OCI-LY1 (cell line): ENCODE results near the gene MCCD1.

Source experiments
- H2AFZ ChIP-seq: fragments of 200-600 bp; sonication (generic), shearing (Covaris generic); 2 replicates; pipeline ENCODE4 v1.6.0; 2014; ENCODE audit warnings: antibody characterized with exemption, mild to moderate bottlenecking, low read length
- H3F3A ChIP-seq: fragments of 200-600 bp; sonication (generic), shearing (Covaris generic); 2 replicates; pipeline ENCODE4 v1.6.0; 2014; ENCODE audit warnings: mild to moderate bottlenecking, antibody characterized with exemption, low read length, moderate library complexity; ENCODE audit not compliant: insufficient read depth
- H3K27ac ChIP-seq: fragments of 200-600 bp; sonication (generic); 2 replicates; pipeline ENCODE4 v1.5.1; 2014; ENCODE audit warnings: low read length, mixed run types, mild to moderate bottlenecking, low read depth; ENCODE audit not compliant: poor library complexity, severe bottlenecking
- H3K27me3 ChIP-seq: fragments of 200-600 bp; sonication (generic); 2 replicates; pipeline ENCODE4 v1.6.0; 2014; ENCODE audit warnings: antibody characterized with exemption, mild to moderate bottlenecking, low read length, moderate library complexity; ENCODE audit not compliant: insufficient read depth
- H3K36me3 ChIP-seq: fragments of 200-600 bp; sonication (generic); 2 replicates; pipeline ENCODE4 v1.6.1; 2014; ENCODE audit warnings: mild to moderate bottlenecking, antibody characterized with exemption, low read length, moderate library complexity, mixed read lengths; ENCODE audit not compliant: insufficient read depth
- H3K4me1 ChIP-seq: fragments of 200-600 bp; sonication (generic); 2 replicates; pipeline ENCODE4 v1.5.1; 2014; ENCODE audit warnings: mild to moderate bottlenecking, low read length, moderate library complexity; ENCODE audit not compliant: insufficient read depth, severe bottlenecking
- H3K4me2 ChIP-seq: fragments of 200-600 bp; sonication (generic), shearing (Covaris generic); 2 replicates; pipeline ENCODE4 v1.6.1; 2014; ENCODE audit warnings: low read length
- H3K4me3 ChIP-seq: fragments of 200-600 bp; sonication (generic); 2 replicates; pipeline ENCODE4 v1.5.1; 2014; ENCODE audit warnings: low read length, low read depth, mild to moderate bottlenecking, mixed read lengths; ENCODE audit not compliant: poor library complexity, severe bottlenecking
- H3K79me2 ChIP-seq: fragments of 200-600 bp; shearing (Covaris generic); 2 replicates; pipeline ENCODE4 v1.6.1; 2016; ENCODE audit warnings: mixed run types, low read length, mixed read lengths; ENCODE audit not compliant: insufficient read depth
- H3K9ac ChIP-seq: fragments of 200-600 bp; sonication (generic), shearing (Covaris generic); 2 replicates; pipeline ENCODE4 v1.6.1; 2014; ENCODE audit warnings: mild to moderate bottlenecking, low read length, mixed read lengths
- H3K9me2 ChIP-seq: fragments of 200-600 bp; sonication (generic), shearing (Covaris generic); 2 replicates; pipeline ENCODE4 v1.6.1; 2014; ENCODE audit warnings: low read depth, mild to moderate bottlenecking, low read length, mixed read lengths
- H3K9me3 ChIP-seq: fragments of 200-600 bp; shearing (Covaris generic); 2 replicates; pipeline ENCODE4 v1.6.1; 2014; ENCODE audit warnings: low read length, mixed read lengths
- H4K20me1 ChIP-seq: fragments of 200-600 bp; sonication (generic), shearing (Covaris generic); 2 replicates; pipeline ENCODE4 v1.6.0; 2016; ENCODE audit warnings: mild to moderate bottlenecking, low read length; ENCODE audit not compliant: insufficient read depth
- EZH2 ChIP-seq: fragments of 200-600 bp; sonication (generic), shearing (Covaris generic); IDR thresholded peaks from 2 replicates; pipeline ENCODE4 v1.8.0; 2017; ENCODE audit warnings: borderline replicate concordance, mixed run types, mild to moderate bottlenecking, antibody characterized with exemption, low read length, moderate library complexity, mixed read lengths
- TF ChIP-seq, protein P1 (sequence below): fragments of 200-600 bp; sonication (generic), shearing (Covaris generic); IDR thresholded peaks from 2 replicates; pipeline ENCODE4 v1.5.1; 2017; ENCODE audit warnings: mild to moderate bottlenecking, antibody characterized with exemption, low read length, moderate library complexity, mixed read lengths

The MCCD1 gene, protein sequence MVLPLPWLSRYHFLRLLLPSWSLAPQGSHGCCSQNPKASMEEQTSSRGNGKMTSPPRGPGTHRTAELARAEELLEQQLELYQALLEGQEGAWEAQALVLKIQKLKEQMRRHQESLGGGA

DNA sequence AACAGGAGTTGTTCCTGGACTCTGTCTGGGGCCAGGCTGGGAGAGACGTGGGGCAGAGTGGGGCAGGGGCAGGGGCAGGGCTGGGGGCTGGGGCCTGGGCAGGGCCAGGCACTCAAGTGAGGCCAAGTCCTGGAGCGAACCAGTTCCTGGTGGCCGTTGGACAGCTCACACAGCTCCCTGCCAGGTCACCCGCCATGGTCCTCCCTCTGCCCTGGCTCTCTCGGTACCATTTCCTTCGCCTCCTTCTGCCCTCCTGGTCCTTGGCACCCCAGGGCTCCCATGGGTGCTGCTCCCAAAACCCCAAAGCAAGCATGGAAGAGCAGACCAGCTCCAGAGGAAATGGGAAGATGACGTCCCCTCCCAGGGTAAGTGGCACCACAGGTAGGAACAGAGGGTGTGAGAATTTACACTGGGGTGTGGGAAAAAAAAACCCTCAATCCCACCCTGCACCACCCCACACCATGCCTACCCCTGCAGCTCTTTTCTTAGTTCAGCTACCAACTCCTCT is at the start of gene MCCD1:
Gene MCCD1 (plus strand): TSS at position 142 of the 508 bp plus-strand sequence. CDS start 53 bp downstream, at position 195.
- Histone ChIP-seq H3K79me2 (no peaks in the 10 kb centered on the region), H3K9me3 (no peaks in the 10 kb centered on the region), H3K4me3 (no peak within 1 kb of the TSS), H3F3A (peaks cover 14% of the 10 kb centered on the region; the same call in 1 of the 2 replicates), H3K9me2 (no peaks in the 10 kb centered on the region), H2AFZ (no peak within 1 kb of the TSS), H3K27ac (no peak within 1 kb of the TSS), H3K9ac (no peak within 1 kb of the TSS), H3K27me3 (no peaks in the 10 kb centered on the region), H3K36me3 (peaks cover 46% of the 10 kb centered on the region), H4K20me1 (no peaks in the 10 kb centered on the region), H3K4me1 (peaks cover 4% of the 10 kb centered on the region), H3K4me2 (no peak within 1 kb of the TSS)
- no peak for TF ChIP-seq EZH2
- TF ChIP-seq, protein P1, sequence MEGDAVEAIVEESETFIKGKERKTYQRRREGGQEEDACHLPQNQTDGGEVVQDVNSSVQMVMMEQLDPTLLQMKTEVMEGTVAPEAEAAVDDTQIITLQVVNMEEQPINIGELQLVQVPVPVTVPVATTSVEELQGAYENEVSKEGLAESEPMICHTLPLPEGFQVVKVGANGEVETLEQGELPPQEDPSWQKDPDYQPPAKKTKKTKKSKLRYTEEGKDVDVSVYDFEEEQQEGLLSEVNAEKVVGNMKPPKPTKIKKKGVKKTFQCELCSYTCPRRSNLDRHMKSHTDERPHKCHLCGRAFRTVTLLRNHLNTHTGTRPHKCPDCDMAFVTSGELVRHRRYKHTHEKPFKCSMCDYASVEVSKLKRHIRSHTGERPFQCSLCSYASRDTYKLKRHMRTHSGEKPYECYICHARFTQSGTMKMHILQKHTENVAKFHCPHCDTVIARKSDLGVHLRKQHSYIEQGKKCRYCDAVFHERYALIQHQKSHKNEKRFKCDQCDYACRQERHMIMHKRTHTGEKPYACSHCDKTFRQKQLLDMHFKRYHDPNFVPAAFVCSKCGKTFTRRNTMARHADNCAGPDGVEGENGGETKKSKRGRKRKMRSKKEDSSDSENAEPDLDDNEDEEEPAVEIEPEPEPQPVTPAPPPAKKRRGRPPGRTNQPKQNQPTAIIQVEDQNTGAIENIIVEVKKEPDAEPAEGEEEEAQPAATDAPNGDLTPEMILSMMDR, result no peak

DNA sequence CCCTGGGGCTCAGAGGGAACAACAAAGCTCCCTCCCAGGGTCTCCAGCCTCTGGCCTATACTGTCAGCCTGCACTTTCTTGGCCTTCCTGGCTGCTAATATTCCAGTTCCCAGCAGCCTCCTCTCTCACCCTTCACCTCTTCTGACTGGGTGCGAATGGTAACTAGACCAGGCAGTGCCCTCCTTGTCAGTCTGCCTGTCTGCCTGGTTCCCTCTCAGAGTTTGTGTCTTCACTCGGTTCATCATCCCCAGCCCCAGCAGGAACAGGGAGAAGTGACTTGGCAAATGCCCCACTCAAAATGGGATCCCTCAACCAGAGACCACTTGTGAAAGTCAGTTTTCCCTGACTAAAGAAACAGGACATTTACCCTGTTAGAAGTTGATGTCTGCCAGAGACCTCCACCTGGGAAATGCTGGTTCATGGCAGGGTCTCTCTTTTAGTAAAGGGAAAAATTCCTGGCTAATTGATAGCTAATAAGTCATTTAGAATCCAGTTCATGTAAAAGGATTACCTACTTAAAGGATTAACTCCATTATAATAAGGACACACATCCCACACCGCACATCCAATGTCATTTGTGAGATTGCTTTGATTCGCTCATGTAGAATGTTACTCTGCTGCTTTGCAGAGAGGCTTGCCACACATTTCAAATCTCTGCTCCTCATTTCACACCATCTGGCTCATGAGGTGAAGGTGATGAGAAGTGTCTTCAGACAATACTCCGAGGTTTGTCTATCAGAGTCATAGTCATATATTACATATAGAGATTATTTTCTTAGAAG is 49.4 kb upstream of the MCCD1 start:
- no peaks in the 10 kb centered on the region for H3K9me3 ChIP-seq
- TF ChIP-seq, protein P1, result no peak
- TF ChIP-seq EZH2, result no peak
- H3K4me2 ChIP-seq, result no peak overlapping the region
- no peak overlapping the region for H3K9ac ChIP-seq
- H3K27me3 ChIP-seq, result no peaks in the 10 kb centered on the region
- no peaks in the 10 kb centered on the region for H3K4me1 ChIP-seq
- H4K20me1 ChIP-seq, result no peaks in the 10 kb centered on the region
- no peak overlapping the region for H3K4me3 ChIP-seq
- H3K36me3 ChIP-seq, result no peaks in the 10 kb centered on the region
- no peaks in the 10 kb centered on the region for H3K9me2 ChIP-seq
- no peaks in the 10 kb centered on the region for H3K79me2 ChIP-seq
- no peak overlapping the region for H2AFZ ChIP-seq
- H3K27ac ChIP-seq, result no peak overlapping the region
- H3F3A ChIP-seq, result no peaks in the 10 kb centered on the region

DNA sequence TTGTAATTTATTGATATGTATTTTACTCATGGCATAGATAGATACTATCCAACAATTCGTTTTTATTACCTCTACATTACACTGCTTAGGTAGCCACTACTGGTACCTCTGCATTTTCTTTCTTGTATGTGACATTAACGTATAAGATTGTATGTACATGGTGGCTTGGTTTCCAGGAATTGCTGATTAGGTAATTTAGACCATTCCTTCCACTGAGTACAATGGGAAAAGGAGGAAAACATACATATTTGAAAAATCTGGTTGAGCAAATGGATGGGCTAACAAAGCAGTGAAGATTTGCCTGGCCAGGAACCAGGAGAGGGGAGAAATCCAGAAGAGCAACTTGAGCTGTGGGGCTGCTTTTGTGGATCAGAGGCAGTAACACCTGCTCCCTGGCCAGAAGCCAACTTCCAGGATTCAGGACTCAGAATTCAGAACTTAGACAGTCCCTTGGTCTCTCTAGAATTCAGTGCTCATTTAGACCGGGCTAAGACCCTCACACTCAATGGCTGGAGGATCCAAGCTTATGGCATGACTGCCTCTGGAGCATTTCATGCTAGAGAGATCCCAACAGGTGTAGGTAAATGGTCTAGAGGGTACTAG is 48.7 kb upstream of the MCCD1 start:
- H3K27me3 ChIP-seq, result no peaks in the 10 kb centered on the region
- no peaks in the 10 kb centered on the region for H3K36me3 ChIP-seq
- H2AFZ ChIP-seq, result no peak overlapping the region
- H3K9ac ChIP-seq, result no peak overlapping the region
- H3K4me1 ChIP-seq, result no peaks in the 10 kb centered on the region
- no peak overlapping the region for H3K4me2 ChIP-seq
- H3K4me3 ChIP-seq, result no peak overlapping the region
- H3K9me3 ChIP-seq, result no peaks in the 10 kb centered on the region
- no peaks in the 10 kb centered on the region for H3K9me2 ChIP-seq
- H3K27ac ChIP-seq, result no peak overlapping the region
- TF ChIP-seq EZH2, result no peak
- TF ChIP-seq, protein P1, result no peak
- H3F3A ChIP-seq, result no peaks in the 10 kb centered on the region
- no peaks in the 10 kb centered on the region for H3K79me2 ChIP-seq
- no peaks in the 10 kb centered on the region for H4K20me1 ChIP-seq
